ENCODE measurements around the gene ETV6. TPM values are rescaled to one million over a fixed set of nuclear protein-coding genes. Genes with fewer than 3 reads are reported as not detected.

Gene ETV6
- total RNA-seq, 1 experiment from 2014 or later = 19.3 TPM

GRCh38 chr12:11917501-11917900, 268.0 kb downstream of the ETV6 start:
- intact Hi-C loops (cut with micrococcal nuclease) = no loop called here
- ChIA-PET CTCF (no interaction called here), POLR2A (no interaction called here)
- no peaks in the 10 kb centered on the region for H3K4me1 Mint-ChIP-seq (ENCODE audit: insufficient read depth, unreplicated experiment)
- H3K36me3 Mint-ChIP-seq (ENCODE audit: insufficient read depth, unreplicated experiment) = peaks cover 5% of the 10 kb centered on the region
- no peaks in the 10 kb centered on the region for H3K9me3 Mint-ChIP-seq (ENCODE audit: unreplicated experiment)
- H3K4me3 Mint-ChIP-seq (ENCODE audit: unreplicated experiment) = no peak overlapping the region
- H3K27ac Mint-ChIP-seq (ENCODE audit: low read depth, unreplicated experiment) = no peak overlapping the region
- TF ChIP-seq CTCF (IDR thresholded peaks at IDR 0.05; ENCODE audit: unreplicated experiment) = no peak
- BruUV-seq (replicated peaks) = no TSS peak
- H3K27me3 Mint-ChIP-seq (ENCODE audit: insufficient read depth, unreplicated experiment) = peaks cover 39% of the 10 kb centered on the region
- no peak for DNase-seq (ENCODE audit: unreplicated experiment)

DNA sequence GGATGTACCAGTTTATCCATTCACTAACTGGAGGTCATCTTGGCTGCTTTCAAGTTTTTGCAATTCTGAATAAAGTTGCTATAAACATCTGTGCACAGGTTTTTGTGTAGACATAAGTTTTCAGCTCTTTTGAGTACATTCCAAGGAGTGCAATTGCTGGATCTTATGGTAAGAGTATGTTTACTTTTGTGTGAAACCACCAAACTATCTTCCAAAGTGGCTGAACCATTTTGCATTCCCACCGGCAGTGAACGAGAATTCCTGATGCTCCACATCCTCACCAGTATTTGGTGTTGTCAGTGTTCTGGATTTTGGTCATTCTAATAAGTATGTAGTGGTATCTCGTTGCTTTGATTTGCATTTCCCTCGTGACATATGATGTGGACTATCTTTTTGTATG, 270.8 kb downstream of the ETV6 start:
- DNase-seq (ENCODE audit: unreplicated experiment) = no peak
- peaks cover 52% of the 10 kb centered on the region for H3K27me3 Mint-ChIP-seq (ENCODE audit: insufficient read depth, unreplicated experiment)
- no peaks in the 10 kb centered on the region for H3K4me1 Mint-ChIP-seq (ENCODE audit: insufficient read depth, unreplicated experiment)
- H3K27ac Mint-ChIP-seq (ENCODE audit: low read depth, unreplicated experiment) = no peak overlapping the region
- intact Hi-C loops (cut with micrococcal nuclease) = no loop called here
- TF ChIP-seq CTCF (IDR thresholded peaks at IDR 0.05; ENCODE audit: unreplicated experiment) = no peak
- CTCF ChIA-PET = no interaction called here
- POLR2A ChIA-PET = no interaction called here
- peaks cover 5% of the 10 kb centered on the region for H3K36me3 Mint-ChIP-seq (ENCODE audit: insufficient read depth, unreplicated experiment)
- H3K9me3 Mint-ChIP-seq (ENCODE audit: unreplicated experiment) = no peaks in the 10 kb centered on the region
- BruUV-seq (replicated peaks) = no TSS peak
- no peak overlapping the region for H3K4me3 Mint-ChIP-seq (ENCODE audit: unreplicated experiment)

- no peak for DNase-seq (ENCODE audit: unreplicated experiment)
- H3K27me3 Mint-ChIP-seq (ENCODE audit: insufficient read depth, unreplicated experiment) = peaks cover 52% of the 10 kb centered on the region
- intact Hi-C loops (cut with micrococcal nuclease) = no loop called here
- no peaks in the 10 kb centered on the region for H3K9me3 Mint-ChIP-seq (ENCODE audit: unreplicated experiment)
- H3K4me3 Mint-ChIP-seq (ENCODE audit: unreplicated experiment) = no peak overlapping the region
- no peak overlapping the region for H3K27ac Mint-ChIP-seq (ENCODE audit: low read depth, unreplicated experiment)
- CTCF ChIA-PET = interaction anchor here (0.7 kb wide), 1 partner anchor 80 kb away, joined by 3 read pairs; no protein-coding TSS in a partner anchor
- BruUV-seq (replicated peaks) = no TSS peak
- no peaks in the 10 kb centered on the region for H3K4me1 Mint-ChIP-seq (ENCODE audit: insufficient read depth, unreplicated experiment)
- H3K36me3 Mint-ChIP-seq (ENCODE audit: insufficient read depth, unreplicated experiment) = peaks cover 5% of the 10 kb centered on the region
- TF ChIP-seq CTCF (IDR thresholded peaks at IDR 0.05; ENCODE audit: unreplicated experiment) = no peak
- POLR2A ChIA-PET = no interaction called here
Measured at GRCh38 chr12:11922361-11922760, 272.9 kb downstream of the ETV6 start.

DNA sequence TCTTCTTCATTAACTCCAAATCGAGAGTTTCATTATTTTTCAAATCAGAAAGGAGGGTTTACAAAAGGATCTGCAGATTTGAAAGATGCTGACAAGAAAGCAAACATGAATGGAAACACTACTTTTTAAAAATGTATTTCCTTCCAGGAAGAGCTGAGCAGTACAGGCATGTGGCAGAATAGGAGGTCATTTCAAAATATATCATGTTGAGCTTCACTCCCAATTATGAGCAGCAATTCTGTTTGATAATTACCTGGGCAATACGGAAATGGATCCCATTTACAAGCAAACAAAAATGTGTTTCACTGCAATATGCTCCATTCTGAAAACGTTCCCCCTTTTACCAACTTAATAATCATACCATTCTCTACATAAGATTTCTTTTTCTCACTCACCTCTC, 273.6 kb downstream of the ETV6 start:
- no peaks in the 10 kb centered on the region for H3K4me1 Mint-ChIP-seq (ENCODE audit: insufficient read depth, unreplicated experiment)

More for the DNA sequence above, 273.6 kb downstream of the ETV6 start:
- Mint-ChIP-seq H3K36me3 (ENCODE audit: insufficient read depth, unreplicated experiment) (peaks cover 4% of the 10 kb centered on the region), H3K27me3 (ENCODE audit: insufficient read depth, unreplicated experiment) (peaks cover 46% of the 10 kb centered on the region), H3K9me3 (ENCODE audit: unreplicated experiment) (no peaks in the 10 kb centered on the region), H3K4me3 (ENCODE audit: unreplicated experiment) (no peak overlapping the region), H3K27ac (ENCODE audit: low read depth, unreplicated experiment) (no peak overlapping the region)
- BruUV-seq (replicated peaks) = no TSS peak
- CTCF ChIA-PET = interaction anchor here (0.7 kb wide), 1 partner anchor 81 kb away, joined by 3 read pairs; no protein-coding TSS in a partner anchor
- DNase-seq (ENCODE audit: unreplicated experiment) = no peak
- POLR2A ChIA-PET = interaction anchor here (1.3 kb wide), 1 partner anchor 273 kb away, joined by 7 read pairs; no protein-coding TSS in a partner anchor
- TF ChIP-seq CTCF (IDR thresholded peaks at IDR 0.05; ENCODE audit: unreplicated experiment) = no peak
- intact Hi-C loops (cut with micrococcal nuclease) = no loop called here

Data from MCF 10A (cell line).